Measurements from ENCODE around the gene CCNL2.

The CCNL2 gene

GRCh38 chr1:1360506-1361169 lies 38.5 kb downstream of the CCNL2 start:
- DNase-seq (ENCODE audit: low read depth, low spot score) = no peak
- H3K27ac ChIP-seq = peak overlapping the region; percentile 34

GRCh38 chr1:1359664-1360468 lies 39.3 kb downstream of the CCNL2 start:
- peak overlapping the region; percentile 34 for H3K27ac ChIP-seq
- no peak for DNase-seq (ENCODE audit: low read depth, low spot score)

DNA sequence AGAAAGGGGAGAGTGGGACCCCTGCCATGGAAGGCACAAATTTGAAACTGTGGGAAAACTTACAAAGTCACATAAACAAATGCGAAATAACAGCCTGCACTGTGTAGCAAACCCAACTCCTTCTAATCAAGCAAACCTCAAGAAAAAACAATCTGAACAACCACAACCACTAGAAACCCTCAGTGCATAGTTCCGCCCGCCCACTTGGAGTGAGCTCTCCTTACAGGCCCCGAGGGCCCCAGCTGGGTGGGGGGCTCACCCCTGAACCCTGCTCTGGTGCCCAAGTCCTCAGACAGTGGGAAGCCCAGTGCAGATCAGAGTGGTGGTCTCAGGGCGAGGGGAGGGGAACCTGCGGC lies 39.8 kb downstream of the CCNL2 start:
- DNase-seq (ENCODE audit: low read depth, low spot score) = no peak
- no peak overlapping the region for H3K27ac ChIP-seq

DNA sequence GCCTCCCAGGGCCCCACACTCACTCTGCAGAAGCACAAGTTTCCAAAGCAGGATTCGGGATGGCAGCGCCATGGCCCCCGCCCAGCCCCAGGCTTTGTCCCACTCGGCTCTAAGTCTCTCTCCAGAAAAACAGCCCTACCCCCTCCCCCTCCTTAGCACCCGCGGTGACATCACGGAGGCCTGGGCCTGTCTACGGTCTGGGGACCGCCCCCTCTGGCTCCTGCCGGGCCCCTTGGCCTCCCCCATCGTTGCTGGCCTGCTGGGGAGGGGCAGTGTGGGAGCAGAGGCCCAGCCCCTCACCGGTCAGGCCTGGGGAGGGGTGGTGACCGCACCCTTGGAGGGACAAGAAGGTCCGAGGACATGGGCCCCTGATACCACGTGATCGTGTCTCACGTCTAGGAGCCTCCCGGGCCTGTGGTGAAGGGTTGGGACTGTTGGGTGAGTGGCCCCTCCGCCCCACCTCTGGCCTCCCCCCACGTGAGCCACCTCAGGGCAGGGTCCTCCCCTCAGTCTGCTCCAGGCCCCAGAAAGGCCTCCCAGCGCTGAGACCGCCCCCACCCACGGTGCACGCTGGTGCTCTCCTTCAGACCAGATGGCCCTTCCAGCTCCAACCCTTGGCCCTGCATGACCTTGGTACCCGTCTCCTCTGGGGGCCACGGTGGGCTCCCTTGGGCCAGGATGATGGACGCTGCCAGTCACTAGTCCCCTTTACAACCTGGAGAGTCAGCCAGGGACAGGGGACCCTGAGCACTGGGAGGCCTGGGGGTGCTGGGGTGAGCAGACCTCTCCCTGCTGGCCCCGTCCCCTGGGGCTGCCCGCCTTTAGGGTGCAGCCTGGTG lies 40.5 kb downstream of the CCNL2 start, which contains the start of gene MXRA8:
Gene MXRA8 (minus strand): TSS at position 123 of the 839 bp plus-strand sequence. CDS start 51 bp downstream, at position 72.
- no peak within 1 kb of the TSS for H3K27ac ChIP-seq
- DNase-seq (ENCODE audit: low read depth, low spot score) = no peak

- H3K27ac ChIP-seq = no peak overlapping the region
- DNase-seq (ENCODE audit: low read depth, low spot score) = no peak
These were observed 41.2 kb downstream of the CCNL2 start for GRCh38 chr1:1357871-1358432.

DNA sequence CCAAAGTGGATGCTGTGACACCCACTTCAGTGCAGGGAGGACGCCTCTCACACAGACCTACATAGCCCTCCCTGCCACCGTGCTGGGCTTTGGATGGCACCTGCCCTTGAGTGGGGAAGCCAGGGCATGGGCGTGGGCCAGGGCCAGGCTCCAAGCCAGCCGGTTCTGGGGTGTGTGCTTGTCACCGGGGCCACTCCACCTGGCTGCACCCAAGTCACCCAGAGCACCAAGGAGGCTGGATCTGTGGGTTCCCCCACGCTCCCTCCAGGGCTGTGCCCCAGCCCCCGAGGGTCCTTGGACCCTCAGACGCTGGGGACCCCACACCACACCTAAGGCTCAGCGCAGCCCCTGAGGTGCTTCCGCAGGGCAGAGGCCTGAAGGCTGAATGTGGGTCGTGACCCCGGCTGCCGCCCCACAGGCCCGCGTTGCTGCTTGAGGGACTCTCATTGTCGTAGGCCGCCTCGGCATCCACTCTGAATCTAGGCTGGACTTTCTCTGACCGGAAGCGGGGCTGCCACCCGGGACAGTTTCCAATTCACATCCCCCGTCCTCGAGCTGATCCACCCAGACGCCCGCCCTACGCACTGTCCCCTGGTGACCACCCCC lies 42.2 kb downstream of the CCNL2 start:
- no peak for DNase-seq (ENCODE audit: low read depth, low spot score)
- no peak overlapping the region for H3K27ac ChIP-seq

- no peak for DNase-seq (ENCODE audit: low read depth, low spot score)
- H3K27ac ChIP-seq = no peak overlapping the region
These were observed 42.9 kb downstream of the CCNL2 start for GRCh38 chr1:1356166-1356795.

DNA sequence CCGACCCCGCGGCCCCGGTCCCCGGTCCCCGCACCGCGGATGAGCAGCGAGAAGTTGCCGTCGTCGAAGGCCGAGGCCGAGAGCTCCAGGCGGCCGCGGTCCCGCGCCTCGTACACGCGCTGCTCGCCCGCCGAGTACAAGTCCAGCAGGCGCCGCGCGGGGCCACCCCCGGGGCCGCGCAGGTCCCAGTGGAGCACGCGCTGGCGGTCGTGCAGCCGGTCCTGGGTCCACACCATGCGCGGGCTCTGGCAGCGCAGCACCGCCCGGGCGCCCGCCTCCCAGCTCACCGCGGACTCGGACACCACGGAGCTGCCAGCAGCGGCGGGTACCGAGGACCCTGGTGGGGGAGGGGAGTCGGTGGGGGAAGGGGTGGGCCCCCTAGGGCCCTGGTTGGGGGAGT lies 43.7 kb downstream of the CCNL2 start:
- no peak overlapping the region for H3K27ac ChIP-seq
- DNase-seq (ENCODE audit: low read depth, low spot score) = no peak

- DNase-seq (ENCODE audit: low read depth, low spot score) = no peak
These were observed 44.6 kb downstream of the CCNL2 start for GRCh38 chr1:1354271-1355247.

GRCh38 chr1:1353389-1354151 lies 45.6 kb downstream of the CCNL2 start:
- DNase-seq (ENCODE audit: low read depth, low spot score) = no peak
- H3K27ac ChIP-seq = no peak overlapping the region

More at GRCh38 chr1:1354271-1355247, 44.6 kb downstream of the CCNL2 start:
- no peak overlapping the region for H3K27ac ChIP-seq

GRCh38 chr1:1352786-1353388 lies 46.2 kb downstream of the CCNL2 start:
- H3K27ac ChIP-seq = no peak overlapping the region
- DNase-seq (ENCODE audit: low read depth, low spot score) = no peak

DNA sequence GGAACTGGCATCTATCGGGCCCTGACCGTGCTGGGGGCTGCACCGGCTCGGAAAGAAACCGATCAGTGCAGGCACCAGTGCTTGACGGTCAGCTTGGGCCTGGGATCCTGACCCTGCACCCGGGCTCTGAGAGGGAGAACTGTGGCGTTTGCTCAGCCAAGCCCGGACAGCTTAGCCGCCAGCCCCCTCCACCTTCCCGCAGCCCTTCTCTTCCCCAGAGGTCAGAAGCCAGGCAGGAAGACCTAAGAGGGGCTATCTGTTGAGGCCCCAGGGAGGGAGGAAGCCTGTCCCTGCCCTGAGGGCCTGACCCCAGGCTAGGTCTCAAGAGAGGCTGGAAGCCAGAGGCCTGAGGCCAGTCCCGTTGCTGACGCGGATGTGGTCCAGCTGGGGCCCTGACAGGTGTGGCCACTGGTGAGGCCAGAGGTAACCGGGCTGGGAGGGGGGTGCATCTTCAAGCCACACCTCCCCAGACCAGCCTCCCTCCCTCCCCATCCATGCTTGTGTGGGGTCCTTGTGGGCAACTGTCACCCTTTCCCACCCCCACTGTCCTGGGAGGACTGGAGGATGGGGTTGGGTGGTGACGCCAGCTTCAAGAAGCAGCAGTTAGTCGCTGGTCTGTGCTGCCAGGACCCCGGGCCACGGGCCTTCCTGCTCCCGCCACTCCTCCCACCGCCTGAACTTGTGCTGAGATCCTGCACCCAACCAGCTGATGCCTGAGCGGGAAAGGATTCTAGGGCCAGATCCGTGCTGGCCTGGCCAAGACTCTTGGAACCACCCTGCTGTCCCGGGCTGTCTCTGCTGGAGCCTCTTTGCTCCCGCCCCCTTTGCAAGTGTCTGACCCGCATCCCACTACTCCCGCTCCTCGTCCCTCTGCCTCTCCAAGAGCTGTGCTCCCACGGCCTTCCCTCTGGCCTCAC lies 47.4 kb downstream of the CCNL2 start:
- no peak overlapping the region for H3K27ac ChIP-seq
- DNase-seq (ENCODE audit: low read depth, low spot score) = no peak

- DNase-seq (ENCODE audit: low read depth, low spot score) = no peak
- peak within 1 kb of the TSS; percentile 98 for H3K27ac ChIP-seq
These were observed 49.7 kb downstream of the CCNL2 start, which contains the start of gene DVL1 for GRCh38 chr1:1349256-1350012. Gene DVL1, minus strand, starts transcription at chr1:1349418. Its CDS starts 353 bp downstream, at chr1:1349065.

DNA sequence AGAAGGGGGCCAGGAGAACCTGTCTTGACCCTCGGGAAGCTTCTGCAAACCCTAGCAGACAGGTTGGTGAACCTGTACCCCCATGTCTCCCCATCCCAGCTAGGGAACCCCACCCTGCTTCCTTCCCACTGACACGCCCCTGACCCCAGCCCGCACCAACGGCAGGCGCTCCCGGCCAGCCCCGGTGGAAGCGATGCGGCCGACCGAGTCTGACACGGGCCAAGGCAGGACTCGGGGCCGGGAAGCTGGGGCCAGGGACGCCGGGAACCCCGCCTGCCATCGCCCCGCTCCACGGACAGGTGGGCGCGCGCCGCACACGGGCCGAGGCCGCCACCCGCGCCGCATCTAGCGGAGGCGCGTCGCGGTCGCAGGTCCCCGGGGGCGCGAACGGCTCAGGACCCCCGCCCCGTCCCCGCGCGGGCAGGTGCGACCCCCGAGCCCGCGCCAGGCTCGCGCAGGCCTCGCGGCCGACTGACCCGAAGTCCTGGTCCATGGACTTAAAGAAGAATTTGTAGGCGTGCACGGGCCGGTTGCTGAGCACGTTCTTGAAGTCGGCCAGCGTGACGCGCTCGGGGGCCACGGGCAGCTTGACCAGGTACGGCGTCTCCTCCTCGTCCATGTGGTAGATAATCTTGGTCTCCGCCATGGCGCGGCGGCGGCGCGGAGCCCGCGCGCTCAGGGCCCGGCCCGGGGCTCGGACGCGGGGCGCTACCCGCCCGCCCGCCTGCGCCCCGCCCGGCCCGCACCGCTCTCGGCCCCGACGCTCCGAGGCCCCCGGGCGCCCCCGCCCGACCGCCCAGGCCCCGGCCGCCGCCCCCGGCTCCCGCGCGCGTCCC lies 50.5 kb downstream of the CCNL2 start:
- peak overlapping the region; percentile 98 for H3K27ac ChIP-seq
- DNase-seq (ENCODE audit: low read depth, low spot score) = no peak

Data from epithelial cell of prostate (primary cell).